Progenitor cell of endocrine pancreas (in vitro differentiated cells): ENCODE measurements around the gene OR51M1. TPM values are rescaled to one million over a fixed set of nuclear protein-coding genes. Genes with fewer than 3 reads are reported as not detected.
"Not testable (repeated sequence)": the region's sequence is repeated elsewhere in the genome, so short reads cannot be mapped to it uniquely, and the experiment has no call there.

ENCODE experiments used
- DNase-seq: peaks from one replicate; pipeline ENCODE4 v3.0.0; 2021; ENCODE audit warnings: low spot score; ENCODE audit not compliant: unreplicated experiment
- H3K27ac Mint-ChIP-seq: 2 replicates; pipeline ENCODE4 v1.8.0; 2021; ENCODE audit warnings: mild to moderate bottlenecking, moderate library complexity, mixed read lengths
- H3K27me3 Mint-ChIP-seq: 2 replicates; pipeline ENCODE4 v1.8.0; 2021; ENCODE audit warnings: mixed read lengths
- H3K36me3 Mint-ChIP-seq: 2 replicates; pipeline ENCODE4 v1.8.0; 2022; ENCODE audit warnings: mixed read lengths; ENCODE audit not compliant: insufficient read depth
- H3K4me1 Mint-ChIP-seq: 2 replicates; pipeline ENCODE4 v1.8.0; 2021; ENCODE audit warnings: low read depth, mixed read lengths
- H3K4me3 Mint-ChIP-seq: 2 replicates; pipeline ENCODE4 v1.8.0; 2021; ENCODE audit warnings: low read depth, mild to moderate bottlenecking, moderate library complexity, mixed read lengths
- H3K9me3 Mint-ChIP-seq: 2 replicates; pipeline ENCODE4 v1.8.0; 2021; ENCODE audit warnings: low read depth, mixed read lengths
- CTCF ChIP-seq: fragments of 200-600 bp; sonication (generic); IDR thresholded peaks from one replicate; pipeline ENCODE4 v1.5.0; 2021; ENCODE audit warnings: antibody characterized with exemption, mild to moderate bottlenecking; ENCODE audit not compliant: unreplicated experiment
- total RNA-seq: library from RNA; stranded (reverse); gene quantifications from 2 replicates; pipeline ENCODE4 v1.2.1, GENCODE V29; 2021

Gene OR51M1
- total RNA-seq, 1 donor from 2014 or later = not detected

- H3K4me3 Mint-ChIP-seq = no peak overlapping the region
- H3K9me3 Mint-ChIP-seq = no peaks in the 10 kb centered on the region
- DNase-seq = no peak
- no peak overlapping the region for H3K27ac Mint-ChIP-seq
- no peaks in the 10 kb centered on the region for H3K27me3 Mint-ChIP-seq
- H3K4me1 Mint-ChIP-seq = no peaks in the 10 kb centered on the region
- no peaks in the 10 kb centered on the region for H3K36me3 Mint-ChIP-seq
- TF ChIP-seq CTCF = no peak
Observed at GRCh38 chr11:5362017-5362625, 21.5 kb upstream of the OR51M1 start.

GRCh38 chr11:5363679-5364078 lies 19.9 kb upstream of the OR51M1 start:
- H3K27me3 Mint-ChIP-seq = no peaks in the 10 kb centered on the region
- no peak overlapping the region for H3K27ac Mint-ChIP-seq
- no peaks in the 10 kb centered on the region for H3K4me1 Mint-ChIP-seq
- H3K9me3 Mint-ChIP-seq = no peaks in the 10 kb centered on the region
- no peak for DNase-seq
- TF ChIP-seq CTCF = no peak
- no peaks in the 10 kb centered on the region for H3K36me3 Mint-ChIP-seq
- H3K4me3 Mint-ChIP-seq = no peak overlapping the region

GRCh38 chr11:5364214-5364613 lies 19.4 kb upstream of the OR51M1 start:
- no peak for DNase-seq
- no peak overlapping the region for H3K27ac Mint-ChIP-seq
- no peaks in the 10 kb centered on the region for H3K27me3 Mint-ChIP-seq

GRCh38 chr11:5366365-5366764 lies 17.2 kb upstream of the OR51M1 start:
- H3K27me3 Mint-ChIP-seq, H3K4me3 Mint-ChIP-seq, H3K9me3 Mint-ChIP-seq, H3K27ac Mint-ChIP-seq, H3K36me3 Mint-ChIP-seq, H3K4me1 Mint-ChIP-seq, DNase-seq: not testable (repeated sequence)

More at GRCh38 chr11:5364214-5364613, 19.4 kb upstream of the OR51M1 start:
- no peak for TF ChIP-seq CTCF
- no peak overlapping the region for H3K4me3 Mint-ChIP-seq
- H3K36me3 Mint-ChIP-seq = no peaks in the 10 kb centered on the region
- no peaks in the 10 kb centered on the region for H3K4me1 Mint-ChIP-seq
- H3K9me3 Mint-ChIP-seq = no peaks in the 10 kb centered on the region

- Mint-ChIP-seq H3K27me3 (no peaks in the 10 kb centered on the region), H3K9me3 (no peaks in the 10 kb centered on the region), H3K27ac (no peak overlapping the region), H3K4me1 (no peaks in the 10 kb centered on the region), H3K4me3 (no peak overlapping the region), H3K36me3 (no peaks in the 10 kb centered on the region)
- no peak for TF ChIP-seq CTCF
- DNase-seq = no peak
Observed at GRCh38 chr11:5366856-5367255, 16.8 kb upstream of the OR51M1 start.

GRCh38 chr11:5367448-5368074 lies 16.1 kb upstream of the OR51M1 start:
- Mint-ChIP-seq H3K4me1 (no peaks in the 10 kb centered on the region), H3K36me3 (no peaks in the 10 kb centered on the region), H3K27ac (no peak overlapping the region), H3K4me3 (no peak overlapping the region), H3K27me3 (no peaks in the 10 kb centered on the region), H3K9me3 (peaks cover under 1% of the 10 kb centered on the region)
- TF ChIP-seq CTCF = no peak
- DNase-seq = no peak
